ENCODE data around the gene CMC2. TPM values are rescaled to one million over a fixed set of nuclear protein-coding genes. Genes with fewer than 3 reads are reported as not detected.

Gene CMC2
- total RNA-seq, 1 donor, result 18.5 TPM

- no peak for DNase-seq (ENCODE audit: insufficient read length, low spot score, missing footprints)
- no peaks in the 10 kb centered on the region for H3K36me3 ChIP-seq (ENCODE audit: insufficient read depth, low read length)
- no peaks in the 10 kb centered on the region for H4K20me1 ChIP-seq (ENCODE audit: insufficient read depth, low read length)
- H2AFZ ChIP-seq (ENCODE audit: low read length), result peak overlapping the region; percentile 13
- peaks cover 75% of the 10 kb centered on the region for H3K79me2 ChIP-seq (ENCODE audit: insufficient read depth, low read length)
- peak overlapping the region; percentile 32 for H3K27ac ChIP-seq (ENCODE audit: low read depth, low read length)
- H3K4me1 ChIP-seq (ENCODE audit: insufficient read depth, low read length), result peaks cover 37% of the 10 kb centered on the region
- no peaks in the 10 kb centered on the region for H3K27me3 ChIP-seq (ENCODE audit: insufficient read depth, low read length)
- H3K4me2 ChIP-seq (ENCODE audit: insufficient read depth, low read length), result peak overlapping the region; percentile 72
- peak overlapping the region; percentile 34 for H3K4me3 ChIP-seq (ENCODE audit: insufficient read depth, low read length)
- no peaks in the 10 kb centered on the region for H3K9me3 ChIP-seq (ENCODE audit: low read depth, low read length)
- TF ChIP-seq CTCF (IDR thresholded peaks at IDR 0.05; ENCODE audit: extremely low read depth, low read depth, low read length), result no peak
Measured at GRCh38 chr16:80996688-80997138, 10.0 kb downstream of the CMC2 start.

GRCh38 chr16:80994451-80994850, 12.2 kb downstream of the CMC2 start:
- Histone ChIP-seq H2AFZ (ENCODE audit: low read length) (no peak overlapping the region), H3K4me3 (ENCODE audit: insufficient read depth, low read length) (no peak overlapping the region), H3K4me1 (ENCODE audit: insufficient read depth, low read length) (peaks cover 50% of the 10 kb centered on the region), H3K27ac (ENCODE audit: low read depth, low read length) (peak overlapping the region; percentile 83), H3K79me2 (ENCODE audit: insufficient read depth, low read length) (peaks cover 73% of the 10 kb centered on the region), H3K36me3 (ENCODE audit: insufficient read depth, low read length) (no peaks in the 10 kb centered on the region), H3K4me2 (ENCODE audit: insufficient read depth, low read length) (peak overlapping the region; percentile 71), H4K20me1 (ENCODE audit: insufficient read depth, low read length) (no peaks in the 10 kb centered on the region), H3K27me3 (ENCODE audit: insufficient read depth, low read length) (no peaks in the 10 kb centered on the region), H3K9me3 (ENCODE audit: low read depth, low read length) (no peaks in the 10 kb centered on the region)
- DNase-seq (ENCODE audit: insufficient read length, low spot score, missing footprints), result no peak
- no peak for TF ChIP-seq CTCF (IDR thresholded peaks at IDR 0.05; ENCODE audit: extremely low read depth, low read depth, low read length)

- Histone ChIP-seq H3K4me3 (ENCODE audit: insufficient read depth, low read length) (no peak overlapping the region), H3K27me3 (ENCODE audit: insufficient read depth, low read length) (no peaks in the 10 kb centered on the region)
Measured at GRCh38 chr16:80993834-80994233, 12.9 kb downstream of the CMC2 start.

GRCh38 chr16:80993307-80993706, 13.4 kb downstream of the CMC2 start:
- Histone ChIP-seq H3K9me3 (ENCODE audit: low read depth, low read length) (no peaks in the 10 kb centered on the region), H3K4me2 (ENCODE audit: insufficient read depth, low read length) (peak overlapping the region; percentile 71), H3K27ac (ENCODE audit: low read depth, low read length) (peak overlapping the region; percentile 83), H2AFZ (ENCODE audit: low read length) (no peak overlapping the region), H3K79me2 (ENCODE audit: insufficient read depth, low read length) (peaks cover 72% of the 10 kb centered on the region), H3K4me1 (ENCODE audit: insufficient read depth, low read length) (peaks cover 50% of the 10 kb centered on the region), H3K4me3 (ENCODE audit: insufficient read depth, low read length) (peak overlapping the region; percentile 36), H3K36me3 (ENCODE audit: insufficient read depth, low read length) (no peaks in the 10 kb centered on the region), H4K20me1 (ENCODE audit: insufficient read depth, low read length) (no peaks in the 10 kb centered on the region), H3K27me3 (ENCODE audit: insufficient read depth, low read length) (no peaks in the 10 kb centered on the region)
- DNase-seq (ENCODE audit: insufficient read length, low spot score, missing footprints), result peak; percentile 50
- TF ChIP-seq CTCF (IDR thresholded peaks at IDR 0.05; ENCODE audit: extremely low read depth, low read depth, low read length), result no peak

More at GRCh38 chr16:80993834-80994233, 12.9 kb downstream of the CMC2 start:
- Histone ChIP-seq H3K4me2 (ENCODE audit: insufficient read depth, low read length) (peak overlapping the region; percentile 71), H3K27ac (ENCODE audit: low read depth, low read length) (peak overlapping the region; percentile 83), H3K9me3 (ENCODE audit: low read depth, low read length) (no peaks in the 10 kb centered on the region), H2AFZ (ENCODE audit: low read length) (no peak overlapping the region), H4K20me1 (ENCODE audit: insufficient read depth, low read length) (no peaks in the 10 kb centered on the region), H3K36me3 (ENCODE audit: insufficient read depth, low read length) (no peaks in the 10 kb centered on the region), H3K4me1 (ENCODE audit: insufficient read depth, low read length) (peaks cover 50% of the 10 kb centered on the region), H3K79me2 (ENCODE audit: insufficient read depth, low read length) (peaks cover 73% of the 10 kb centered on the region)
- no peak for DNase-seq (ENCODE audit: insufficient read length, low spot score, missing footprints)
- TF ChIP-seq CTCF (IDR thresholded peaks at IDR 0.05; ENCODE audit: extremely low read depth, low read depth, low read length), result no peak
